IMR-90 (cell line): ENCODE results near the gene GSDMA. TPM values are rescaled to one million over a fixed set of nuclear protein-coding genes. Genes with fewer than 3 reads are reported as not detected.
A peak's percentile ranks its signal among the peaks of the same experiment; 100 is the strongest.

Source experiments
- ATAC-seq: fragments of 200-7000 bp; cut with Tn5 transposase; 2 replicates; pipeline ENCODE4 v1.9.1; 2020; ENCODE audit warnings: low read depth, mild to moderate bottlenecking, moderate library complexity
- BruUV-seq: library from RNA; stranded (reverse); fragments of 400-500 nt; replicated peaks from 2 replicates; lab custom pipeline; 2021; lab: Mats Ljungman, UMichigan
- CTCF ChIA-PET: fragments of 300-600 bp; formaldehyde crosslinking; extraction: SDS; loops from one replicate; lab custom pipeline; 2021; ENCODE audit warnings: antibody characterized with exemption; lab: Yijun Ruan, JAX
- POLR2A ChIA-PET: fragments of 300-600 bp; sonication (Branson Sonifier 250); formaldehyde crosslinking; loops from one replicate; lab custom pipeline; 2022; ENCODE audit warnings: antibody characterized with exemption; ENCODE audit not compliant: unreplicated experiment; lab: Charles Lee
- DNase-seq: peaks from one replicate; pipeline ENCODE4 v3.0.0; 2013
- H2AFZ ChIP-seq: replicated peaks from 2 replicates; pipeline ENCODE3; 2013; ENCODE audit warnings: low read length, mild to moderate bottlenecking; ENCODE audit not compliant: poor library complexity
- H2AK5ac ChIP-seq: 2 replicates; pipeline ENCODE4 v1.6.1; 2013; ENCODE audit warnings: low read depth, low read length, inconsistent platforms
- H2AK9ac ChIP-seq: replicated peaks from 2 replicates; pipeline ENCODE3; 2013; ENCODE audit warnings: mild to moderate bottlenecking, low read depth, low read length, moderate library complexity; ENCODE audit not compliant: poor library complexity
- H2BK120ac ChIP-seq: 2 replicates; pipeline ENCODE4 v1.6.1; 2013; ENCODE audit warnings: low read depth, low read length, inconsistent platforms
- H2BK15ac ChIP-seq: 3 replicates; pipeline ENCODE4 v1.6.1; 2013; ENCODE audit warnings: low read depth, low read length, inconsistent platforms
- H2BK20ac ChIP-seq: 2 replicates; pipeline ENCODE4 v1.6.1; 2013; ENCODE audit warnings: low read depth, mild to moderate bottlenecking, inconsistent platforms, low read length, moderate library complexity
- H2BK5ac ChIP-seq: 2 replicates; pipeline ENCODE4 v1.6.1; 2013; ENCODE audit warnings: mild to moderate bottlenecking, low read depth, low read length, inconsistent platforms; ENCODE audit not compliant: poor library complexity, severe bottlenecking
- H3K14ac ChIP-seq: replicated peaks from 2 replicates; pipeline ENCODE4 v1.6.1; 2013; ENCODE audit warnings: low read depth, low read length, inconsistent platforms
- H3K18ac ChIP-seq: 2 replicates; pipeline ENCODE4 v1.6.1; 2013; ENCODE audit warnings: low read depth, low read length, control low read depth
- H3K23ac ChIP-seq: 2 replicates; pipeline ENCODE4 v1.6.1; 2013; ENCODE audit warnings: low read depth, low read length, inconsistent platforms
- H3K27ac ChIP-seq: 2 replicates; pipeline ENCODE4 v1.5.1; 2013; ENCODE audit warnings: mild to moderate bottlenecking, control low read depth, low read length; ENCODE audit not compliant: insufficient read depth
- H3K27me3 ChIP-seq: 2 replicates; pipeline ENCODE4 v1.6.1; 2013; ENCODE audit warnings: low read length; ENCODE audit not compliant: control insufficient read depth, insufficient read depth
- H3K36me3 ChIP-seq: 2 replicates; pipeline ENCODE4 v1.6.1; 2013; ENCODE audit warnings: low read length, mixed read lengths; ENCODE audit not compliant: control insufficient read depth, insufficient read depth
- H3K4ac ChIP-seq: 2 replicates; pipeline ENCODE4 v1.6.1; 2013; ENCODE audit warnings: low read depth, low read length, inconsistent platforms
- H3K4me1 ChIP-seq: 2 replicates; pipeline ENCODE4 v1.6.1; 2013; ENCODE audit warnings: low read length, mixed read lengths; ENCODE audit not compliant: control insufficient read depth, insufficient read depth
- H3K4me2 ChIP-seq: 2 replicates; pipeline ENCODE4 v1.6.1; 2013; ENCODE audit warnings: low read depth, mild to moderate bottlenecking, control low read depth, low read length, moderate library complexity
- H3K4me3 ChIP-seq: 2 replicates; pipeline ENCODE4 v1.5.1; 2013; ENCODE audit warnings: low read depth, mild to moderate bottlenecking, control low read depth, low read length, moderate library complexity; ENCODE audit not compliant: insufficient read depth
- H3K56ac ChIP-seq: 2 replicates; pipeline ENCODE4 v1.6.1; 2013; ENCODE audit warnings: low read length, inconsistent platforms; ENCODE audit not compliant: insufficient read depth; ENCODE audit errors: extremely low read depth
- H3K79me1 ChIP-seq, 2 experiments: 2 replicates each; pipeline ENCODE4 v1.6.1; 2013; ENCODE audit warnings: low read length in 2 of 2, inconsistent platforms in 1 of 2, low read depth in 1 of 2
- H3K9ac ChIP-seq: 2 replicates; pipeline ENCODE4 v1.6.1; 2013; ENCODE audit warnings: low read depth, low read length, control low read depth
- H3K9me1 ChIP-seq: 2 replicates; pipeline ENCODE4 v1.6.1; 2013; ENCODE audit warnings: low read length, inconsistent platforms; ENCODE audit not compliant: insufficient read depth
- H3K9me3 ChIP-seq: 2 replicates; pipeline ENCODE4 v1.6.1; 2013; ENCODE audit warnings: low read length; ENCODE audit not compliant: control insufficient read depth, insufficient read depth
- H4K20me1 ChIP-seq: 2 replicates; pipeline ENCODE4 v1.6.1; 2013; ENCODE audit warnings: low read length, inconsistent platforms; ENCODE audit not compliant: insufficient read depth
- H4K5ac ChIP-seq: 2 replicates; pipeline ENCODE4 v1.6.1; 2013; ENCODE audit warnings: mild to moderate bottlenecking, low read depth, low read length, control low read depth
- H4K8ac ChIP-seq, 2 experiments: 2 replicates each; pipeline ENCODE4 v1.6.1; 2013; ENCODE audit warnings: low read depth in 2 of 2, low read length in 2 of 2, control low read depth in 1 of 2, inconsistent platforms in 1 of 2
- H4K91ac ChIP-seq: 2 replicates; pipeline ENCODE4 v1.6.1; 2013; ENCODE audit warnings: low read depth, low read length, inconsistent platforms; ENCODE audit not compliant: insufficient read depth
- BHLHE40 ChIP-seq: fragments of 150-350 bp; IDR thresholded peaks from 2 replicates; pipeline ENCODE4 v1.6.1; 2016; ENCODE audit warnings: mild to moderate bottlenecking, low read depth, low read length
- ELK1 ChIP-seq: fragments of 150-350 bp; IDR thresholded peaks from 2 replicates; pipeline ENCODE4 v1.6.1; 2016; ENCODE audit warnings: low read depth, mild to moderate bottlenecking, low read length, moderate library complexity, borderline replicate concordance
- MAZ ChIP-seq: IDR thresholded peaks from 2 replicates; pipeline ENCODE4 v1.6.1; 2012; ENCODE audit warnings: low read depth, mild to moderate bottlenecking, low read length, improper control_type of control experiment, moderate library complexity, borderline replicate concordance
- NFE2L2 ChIP-seq: fragments of 150-350 bp; IDR thresholded peaks from 2 replicates; pipeline ENCODE4 v1.6.1; 2016; ENCODE audit warnings: low read depth, mild to moderate bottlenecking, low read length
- RAD21 ChIP-seq: IDR thresholded peaks from 2 replicates; pipeline ENCODE4 v1.6.1; 2012; ENCODE audit warnings: low read length, improper control_type of control experiment
- USF2 ChIP-seq: fragments of 150-350 bp; IDR thresholded peaks from 2 replicates; pipeline ENCODE4 v1.6.1; 2017; ENCODE audit warnings: mild to moderate bottlenecking, antibody characterized with exemption, low read length, low read depth
- WGBS, 2 experiments: methylation state at CpG; one replicate each; pipeline versions ENCODE4 v1.1.5 to v1.1.7; 2013; ENCODE audit warnings: missing lambda C conversion rate in 2 of 2; ENCODE audit not compliant: insufficient read length in 1 of 2; ENCODE audit errors: extremely low coverage in 2 of 2; 5-methylcytosine and 5-hydroxymethylcytosine counted together
- dilution Hi-C: fragments of 300-500 bp; cut with HindIII; formaldehyde crosslinking; loops from one replicate; pipeline ENCODE4 v1.14.3; 2018; ENCODE audit warnings: low sequenced_read_pairs; ENCODE audit not compliant: unreplicated experiment
- in situ Hi-C: fragments of 300-500 bp; cut with MboI; formaldehyde crosslinking; loops from 3 replicates; pipeline ENCODE4 v1.14.3; 2019; ENCODE audit warnings: low sequenced_read_pairs, inconsistent platforms, mixed read lengths
- intact Hi-C: fragments of 100-400 bp; cut with micrococcal nuclease; formaldehyde crosslinking; loops from 2 replicates; pipeline ENCODE4 v1.10.0; 2022
- polyA plus RNA-seq, 3 experiments: library from polyadenylated mRNA; depleted of rRNA; stranded (reverse); fragments of >200 nt; gene quantifications; 2 replicates each; pipeline ENCODE4 v1.2.3, GENCODE V29; 2012; ENCODE audit warnings: low replicate concordance in 1 of 3
- total RNA-seq: library from RNA; depleted of rRNA; stranded (reverse); fragments of >200 nt; gene quantifications from 2 replicates; pipeline ENCODE4 v1.2.3, GENCODE V29; 2012

Gene GSDMA
- total and polyA plus RNA-seq, 2 of the 4 experiments (the other 2 are of a cell fraction), result not detected

GRCh38 chr17:39927929-39928857, 34.6 kb upstream of the GSDMA start:
- intact Hi-C loops, result loop anchor here (2.0 kb wide), 1 partner anchor 25 kb away; no protein-coding TSS in a partner anchor

More at GRCh38 chr17:39927929-39928857, 34.6 kb upstream of the GSDMA start:
- H3K23ac ChIP-seq, result peak overlapping the region; percentile 91
- H3K9me3 ChIP-seq, result no peaks in the 10 kb centered on the region
- peaks cover 50% of the 10 kb centered on the region for H4K20me1 ChIP-seq
- peak overlapping the region; percentile 59; the same call in 2 of the 3 replicates for H2BK15ac ChIP-seq
- dilution Hi-C loops (no loop called here), in situ Hi-C loops (no loop called here)
- H4K91ac ChIP-seq, result peak overlapping the region; percentile 84
- peak overlapping the region; percentile 53 for H3K9ac ChIP-seq
- TF ChIP-seq BHLHE40, result no peak
- no peak for TF ChIP-seq USF2
- no peak for TF ChIP-seq RAD21
- no peak for TF ChIP-seq ELK1
- no peak for TF ChIP-seq MAZ
- TF ChIP-seq NFE2L2, result no peak
- ATAC-seq (no peak), DNase-seq (no peak)
- H3K4me1 ChIP-seq, result peaks cover 41% of the 10 kb centered on the region
- H3K18ac ChIP-seq, result peak overlapping the region; percentile 88; the same call in 1 of the 2 replicates
- peak overlapping the region; percentile 30 to 95 for H4K8ac ChIP-seq
- H2BK120ac ChIP-seq, result peak overlapping the region; percentile 89
- peaks cover 8 to 52% of the 10 kb centered on the region in 2 experiments; a peak in 3 of 4 replicates for H3K79me1 ChIP-seq
- ChIA-PET CTCF (no interaction called here), POLR2A (no interaction called here)
- H3K36me3 ChIP-seq, result peaks cover 9% of the 10 kb centered on the region; the same call in 1 of the 2 replicates
- H2AK9ac ChIP-seq, result peak overlapping the region; percentile 88
- peak overlapping the region; percentile 25 for H3K27ac ChIP-seq
- no peaks in the 10 kb centered on the region for H3K27me3 ChIP-seq
- peak overlapping the region; percentile 99 for H2BK5ac ChIP-seq
- peak overlapping the region; percentile 94 for H3K4ac ChIP-seq
- H3K56ac ChIP-seq, result peak overlapping the region; percentile 76
- WGBS, 2 experiments, result 34% methylated on average over 6 of the region's 17 CpGs; no CpG with 5 or more reads in 1 of the 2 experiments
- peak overlapping the region; percentile 80 for H2AK5ac ChIP-seq
- peak overlapping the region; percentile 91 for H2AFZ ChIP-seq
- H2BK20ac ChIP-seq, result peak overlapping the region; percentile 94
- peak overlapping the region; percentile 77 for H3K4me2 ChIP-seq
- peak overlapping the region; percentile 92 for H3K14ac ChIP-seq
- BruUV-seq, result no TSS peak
- H3K9me1 ChIP-seq, result peaks cover 20% of the 10 kb centered on the region
- H4K5ac ChIP-seq, result peak overlapping the region; percentile 82
- H3K4me3 ChIP-seq, result peak overlapping the region; percentile 43
